Duodenal mucosa (tissue), 2 donors: Measurements from ENCODE around the gene LYPD4.
"Not testable (repeated sequence)": the region's sequence is repeated elsewhere in the genome, so short reads cannot be mapped to it uniquely, and the experiment has no call there.

Experiments used
- H3K27ac ChIP-seq: one replicate; pipeline ENCODE4 v1.7.0; 2013; ENCODE audit warnings: low read depth, low read length
- H3K27me3 ChIP-seq, 2 donors: one replicate each; pipeline ENCODE4 v1.7.0; 2013; ENCODE audit warnings: low read length in 2 of 2, control low read depth in 1 of 2; ENCODE audit not compliant: insufficient read depth in 2 of 2, control insufficient read depth in 1 of 2
- H3K36me3 ChIP-seq, 2 donors: one replicate each; pipeline ENCODE4 v1.7.0; 2013; ENCODE audit warnings: low read length in 2 of 2, control low read depth in 1 of 2; ENCODE audit not compliant: insufficient read depth in 2 of 2, control insufficient read depth in 1 of 2
- H3K4me1 ChIP-seq, 2 donors: one replicate each; pipeline ENCODE4 v1.7.0; 2013; ENCODE audit warnings: low read length in 2 of 2, control low read depth in 1 of 2; ENCODE audit not compliant: insufficient read depth in 2 of 2, control insufficient read depth in 1 of 2
- H3K4me3 ChIP-seq, 2 donors: one replicate each; pipeline ENCODE4 v1.7.0; 2013; ENCODE audit warnings: low read length in 2 of 2, low read depth in 1 of 2
- H3K9ac ChIP-seq, 2 donors: one replicate each; pipeline ENCODE4 v1.7.0; 2013; ENCODE audit warnings: low read length in 2 of 2, low read depth in 1 of 2
- H3K9me3 ChIP-seq, 2 donors: one replicate each; pipeline ENCODE4 v1.7.0; 2013; ENCODE audit warnings: low read length in 2 of 2, control low read depth in 1 of 2; ENCODE audit not compliant: control insufficient read depth in 1 of 2

Gene LYPD4

DNA sequence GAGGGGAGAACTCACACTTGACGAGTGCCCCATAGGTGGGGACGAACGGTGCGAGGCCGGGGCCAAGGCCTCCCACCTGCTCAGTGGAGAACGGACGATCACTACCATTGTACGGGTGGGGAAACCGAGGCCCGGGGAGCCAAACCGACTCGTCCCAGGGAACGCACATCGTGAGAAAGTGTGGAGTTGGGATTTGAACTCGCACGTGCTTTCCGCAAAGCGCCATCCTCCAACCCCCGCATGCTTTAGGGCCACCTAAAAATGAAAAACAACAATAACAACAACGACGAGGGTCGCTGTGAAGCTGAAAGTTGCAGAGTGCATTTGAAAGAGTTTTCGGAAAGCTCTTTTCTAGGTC lies 39.0 kb upstream of the LYPD4 start:
- Histone ChIP-seq H3K27me3 (no peaks in the 10 kb centered on the region), H3K36me3 (peaks cover 0 to 4% of the 10 kb centered on the region in 2 donors), H3K4me1 (peaks cover 34 to 45% of the 10 kb centered on the region in 2 donors), H3K9me3 (no peaks in the 10 kb centered on the region), H3K4me3 (peak overlapping the region; percentile 90 to 95), H3K9ac (peak overlapping the region; percentile 89 to 98), H3K27ac (peak overlapping the region; percentile 46)

DNA sequence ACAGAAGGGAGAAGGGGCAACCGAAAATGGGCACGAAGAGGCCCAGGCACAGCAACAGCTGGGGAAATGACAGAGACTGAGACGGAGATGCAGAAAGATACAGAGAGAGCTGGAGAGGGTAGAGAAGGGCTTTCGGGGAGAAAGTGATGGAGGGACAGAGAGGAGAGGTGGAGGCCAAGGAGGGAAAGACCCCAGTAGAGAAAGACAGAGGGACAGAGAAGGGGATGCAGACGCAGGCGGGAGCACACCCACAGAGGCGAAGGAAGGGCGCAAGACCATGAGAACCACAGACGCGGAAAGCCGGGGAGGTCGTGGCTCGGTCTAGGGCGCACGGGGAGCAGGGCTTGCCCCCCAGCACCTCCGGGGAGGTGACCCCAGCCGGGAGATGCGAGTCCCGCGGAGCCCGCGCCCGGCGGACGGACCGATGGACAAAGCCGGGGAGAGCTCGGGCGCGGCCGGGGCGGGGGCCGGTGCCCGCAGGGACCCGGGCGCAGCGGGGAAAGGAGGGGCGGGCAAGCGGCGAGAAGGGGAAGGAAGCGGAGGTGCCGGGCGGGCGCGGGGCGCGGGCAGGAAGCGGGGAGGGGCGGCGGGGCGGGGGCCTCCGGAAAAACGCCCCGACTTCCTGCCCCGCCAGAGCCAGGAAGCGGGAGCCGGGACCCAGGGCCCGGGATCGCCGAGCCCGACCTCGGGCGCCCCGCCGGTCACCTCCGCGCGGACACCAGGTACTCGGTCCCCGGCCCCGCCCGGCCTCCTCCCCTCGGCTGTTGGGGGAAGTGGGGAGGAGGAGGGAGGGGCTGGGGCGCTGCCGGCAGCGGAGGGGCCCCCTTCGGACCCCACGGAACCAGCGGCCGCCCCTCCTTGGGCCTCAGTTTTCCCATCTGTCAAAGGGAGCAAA lies 38.3 kb upstream of the LYPD4 start, which contains the start of gene ARHGEF1:
Gene ARHGEF1 (plus strand): TSS at position 617 of the 895 bp plus-strand sequence. CDS start 4,899 bp downstream, outside the sequence.
- peak within 1 kb of the TSS; percentile 90 to 95 for H3K4me3 ChIP-seq
- peak within 1 kb of the TSS; percentile 89 to 98 for H3K9ac ChIP-seq
- H3K4me1 ChIP-seq, result peaks cover 29 to 45% of the 10 kb centered on the region in 2 donors
- H3K27me3 ChIP-seq, result no peaks in the 10 kb centered on the region
- H3K9me3 ChIP-seq, result no peaks in the 10 kb centered on the region
- no peaks in the 10 kb centered on the region for H3K36me3 ChIP-seq
- H3K27ac ChIP-seq, result peak within 1 kb of the TSS; percentile 62

DNA sequence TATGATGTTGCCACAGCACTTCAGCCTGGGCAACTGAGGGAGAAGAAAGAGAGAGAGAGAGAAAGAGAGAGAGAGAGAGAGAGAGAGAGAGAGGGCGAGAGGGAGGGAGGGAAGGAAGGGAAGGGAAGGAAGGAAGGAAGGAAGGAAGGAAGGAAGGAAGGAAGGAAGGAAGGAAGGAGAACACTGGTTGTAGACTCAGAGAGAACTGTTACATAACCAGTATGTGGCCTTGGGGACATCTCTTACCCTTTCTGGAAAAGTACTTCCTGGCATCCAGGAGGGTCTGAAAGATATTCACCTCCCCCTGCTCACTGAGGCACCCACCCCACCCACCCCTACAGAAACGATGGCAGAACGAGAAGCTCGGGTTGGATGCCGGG lies 35.8 kb upstream of the LYPD4 start:
- Histone ChIP-seq H3K9ac (no peak overlapping the region), H3K27ac (no peak overlapping the region), H3K27me3 (no peaks in the 10 kb centered on the region), H3K4me1 (peaks cover 15 to 36% of the 10 kb centered on the region in 2 donors), H3K4me3 (no peak overlapping the region), H3K36me3 (no peaks in the 10 kb centered on the region), H3K9me3 (no peaks in the 10 kb centered on the region)

DNA sequence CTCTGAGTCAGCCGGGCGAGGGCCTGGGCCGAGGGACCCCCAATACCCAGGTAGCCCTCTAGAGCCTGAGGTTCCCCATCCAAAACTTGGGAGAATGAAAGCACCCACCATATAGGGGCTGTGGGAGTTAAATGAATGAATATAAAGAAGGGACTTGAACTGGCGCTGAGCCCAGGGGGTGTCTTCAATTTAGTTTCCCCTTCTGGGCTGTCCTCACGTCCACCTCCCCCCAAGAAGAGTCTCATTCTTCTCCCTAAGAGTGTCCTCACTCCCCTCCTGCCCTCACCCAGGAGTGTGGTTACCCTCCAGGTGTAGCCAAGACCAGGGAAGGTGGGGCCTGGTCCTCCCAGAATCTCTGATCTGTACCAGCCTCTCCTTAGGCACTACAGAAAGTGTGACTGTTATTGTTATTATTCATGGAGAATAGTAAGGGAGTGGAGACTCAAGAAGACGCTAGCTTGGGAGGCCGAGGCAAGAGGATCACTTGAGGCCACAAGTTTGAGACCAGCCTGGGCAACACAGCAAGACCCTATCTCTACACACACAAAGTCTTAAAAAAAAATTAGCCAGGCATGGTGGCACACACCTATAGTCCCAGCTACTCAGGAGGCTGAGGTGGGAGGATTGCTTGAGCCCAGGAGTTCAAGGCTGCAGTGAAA lies 35.3 kb upstream of the LYPD4 start:
- no peaks in the 10 kb centered on the region for H3K27me3 ChIP-seq
- no peak overlapping the region for H3K9ac ChIP-seq
- peaks cover 12 to 31% of the 10 kb centered on the region in 2 donors for H3K4me1 ChIP-seq
- no peaks in the 10 kb centered on the region for H3K9me3 ChIP-seq
- H3K4me3 ChIP-seq, result no peak overlapping the region
- H3K27ac ChIP-seq, result no peak overlapping the region
- H3K36me3 ChIP-seq, result no peaks in the 10 kb centered on the region

DNA sequence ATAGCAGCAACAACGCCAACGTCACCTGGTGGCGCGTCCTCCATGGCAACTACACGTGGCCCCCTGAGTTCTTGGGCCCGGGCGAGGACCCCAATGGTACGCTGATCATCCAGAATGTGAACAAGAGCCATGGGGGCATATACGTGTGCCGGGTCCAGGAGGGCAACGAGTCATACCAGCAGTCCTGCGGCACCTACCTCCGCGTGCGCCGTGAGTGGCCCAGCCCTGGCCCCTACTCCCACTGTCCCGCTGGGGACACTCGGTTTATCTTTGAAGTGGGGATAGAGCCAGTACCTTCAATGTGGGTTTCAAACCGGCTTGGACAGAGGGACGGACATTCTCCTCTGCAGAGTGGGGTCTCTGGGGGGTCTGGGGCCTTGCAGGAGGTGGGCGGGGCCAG lies 34.6 kb upstream of the LYPD4 start:
- H3K36me3 ChIP-seq, result no peaks in the 10 kb centered on the region
- H3K9ac ChIP-seq, result no peak overlapping the region
- no peaks in the 10 kb centered on the region for H3K9me3 ChIP-seq
- H3K4me1 ChIP-seq, result peaks cover 12 to 28% of the 10 kb centered on the region in 2 donors
- no peak overlapping the region for H3K4me3 ChIP-seq
- no peaks in the 10 kb centered on the region for H3K27me3 ChIP-seq
- no peak overlapping the region for H3K27ac ChIP-seq

DNA sequence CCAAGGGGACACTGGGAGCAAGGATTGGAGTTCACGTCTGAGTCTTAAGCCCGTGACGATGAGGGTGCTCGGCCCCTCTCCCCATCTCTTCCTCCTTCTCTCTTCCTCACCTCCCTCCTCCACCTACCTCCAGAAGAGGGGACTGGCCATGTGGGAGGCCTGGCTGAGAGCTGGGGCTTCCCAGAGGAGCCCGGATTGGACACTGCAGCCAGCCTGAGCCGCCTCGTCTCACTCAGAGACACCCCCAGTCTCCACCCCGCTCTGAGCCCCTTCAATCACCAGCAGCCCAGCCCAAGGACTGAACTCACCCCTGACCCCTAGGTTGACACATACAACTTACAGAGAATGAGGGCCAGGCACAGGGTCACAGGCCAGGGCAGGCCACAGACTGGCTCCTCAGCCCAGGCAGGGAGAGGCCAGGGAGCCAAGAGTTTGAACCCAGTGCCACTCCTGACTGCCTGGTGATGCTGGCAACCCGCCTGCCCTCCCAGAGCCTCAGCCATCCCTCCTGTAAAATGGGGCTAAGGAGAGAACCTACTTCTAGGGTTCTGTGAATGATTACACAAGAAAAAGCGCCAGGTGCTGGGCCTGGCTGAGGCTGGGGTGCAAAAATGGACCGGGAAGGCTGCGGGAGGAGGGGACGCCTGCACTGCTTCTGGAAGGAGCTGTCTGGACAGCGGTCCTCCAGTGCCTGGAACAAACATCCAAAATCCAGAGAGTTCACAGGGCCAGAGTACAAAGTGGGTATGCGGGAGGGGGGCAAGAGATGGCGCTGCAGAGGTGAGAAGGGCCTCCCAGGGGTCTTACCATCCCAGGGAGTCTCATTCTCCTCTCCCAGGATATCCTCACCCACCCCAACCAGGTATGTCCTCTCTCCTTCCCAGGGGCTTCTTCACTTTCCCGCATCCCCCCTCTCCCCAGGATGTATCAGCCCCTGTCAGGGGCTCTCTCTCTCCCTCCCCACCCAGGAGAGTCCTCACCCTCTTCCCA lies 33.7 kb upstream of the LYPD4 start:
- Histone ChIP-seq H3K27ac (no peak overlapping the region), H3K4me3 (no peak overlapping the region), H3K9ac (no peak overlapping the region)

DNA sequence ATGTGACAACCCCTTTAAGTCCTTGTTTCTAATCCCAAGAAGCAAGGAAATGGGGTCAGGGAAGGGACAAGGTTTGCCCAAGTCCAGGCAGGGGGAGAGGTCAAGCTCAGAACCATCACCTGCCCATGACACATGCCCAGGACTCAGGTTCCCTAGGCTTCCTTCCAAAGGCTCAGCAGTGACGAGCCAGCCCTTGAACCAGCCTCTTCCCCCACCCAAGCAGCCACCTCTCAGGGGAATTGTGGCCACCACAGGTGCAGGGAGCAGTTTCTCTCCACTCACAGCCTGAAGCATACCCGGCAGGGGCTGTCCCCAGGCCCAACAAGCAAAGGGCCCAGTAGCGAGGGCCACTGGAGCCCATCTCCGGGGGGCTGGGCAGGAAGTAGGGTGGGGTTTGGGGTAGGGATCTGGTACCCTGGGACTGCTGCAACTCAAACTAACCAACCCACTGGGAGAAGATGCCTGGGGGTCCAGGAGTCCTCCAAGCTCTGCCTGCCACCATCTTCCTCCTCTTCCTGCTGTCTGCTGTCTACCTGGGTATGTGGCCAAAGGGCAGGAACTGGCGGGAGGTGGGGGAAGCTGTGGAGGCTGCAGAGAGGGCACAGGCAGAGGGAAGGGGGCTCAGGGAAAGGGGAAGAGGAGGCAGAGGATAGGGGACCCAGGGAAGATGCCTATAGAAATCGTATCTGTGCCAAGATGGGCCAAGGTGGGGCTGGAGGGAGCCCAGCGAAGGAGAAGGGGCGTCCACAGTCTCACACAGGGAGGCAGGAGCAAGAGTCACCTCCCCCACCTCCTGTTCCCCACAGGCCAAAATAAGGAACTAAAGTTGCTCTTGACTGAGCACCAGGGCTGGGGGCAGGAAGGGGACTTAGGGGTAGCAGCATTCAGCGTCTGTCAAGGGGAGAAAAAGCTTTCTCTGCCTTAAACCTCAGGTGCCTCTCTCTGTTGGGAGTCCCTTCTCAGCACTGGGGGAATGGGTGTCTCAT lies 32.7 kb upstream of the LYPD4 start, which contains the start of gene CD79A:
Gene CD79A (plus strand): TSS at position 433 of the 986 bp plus-strand sequence. CDS start 26 bp downstream, at position 459.
- Histone ChIP-seq H3K36me3 (peaks cover 0 to 4% of the 10 kb centered on the region in 2 donors), H3K9ac (no peak within 1 kb of the TSS), H3K4me3 (peak within 1 kb of the TSS; percentile 28 to 35), H3K9me3 (no peaks in the 10 kb centered on the region), H3K27me3 (no peaks in the 10 kb centered on the region), H3K4me1 (peaks cover 12 to 34% of the 10 kb centered on the region in 2 donors), H3K27ac (peak within 1 kb of the TSS; percentile 42)

More for the DNA sequence above, 33.7 kb upstream of the LYPD4 start:
- Histone ChIP-seq H3K27me3 (no peaks in the 10 kb centered on the region), H3K36me3 (no peaks in the 10 kb centered on the region), H3K9me3 (no peaks in the 10 kb centered on the region), H3K4me1 (peaks cover 8 to 25% of the 10 kb centered on the region in 2 donors)

DNA sequence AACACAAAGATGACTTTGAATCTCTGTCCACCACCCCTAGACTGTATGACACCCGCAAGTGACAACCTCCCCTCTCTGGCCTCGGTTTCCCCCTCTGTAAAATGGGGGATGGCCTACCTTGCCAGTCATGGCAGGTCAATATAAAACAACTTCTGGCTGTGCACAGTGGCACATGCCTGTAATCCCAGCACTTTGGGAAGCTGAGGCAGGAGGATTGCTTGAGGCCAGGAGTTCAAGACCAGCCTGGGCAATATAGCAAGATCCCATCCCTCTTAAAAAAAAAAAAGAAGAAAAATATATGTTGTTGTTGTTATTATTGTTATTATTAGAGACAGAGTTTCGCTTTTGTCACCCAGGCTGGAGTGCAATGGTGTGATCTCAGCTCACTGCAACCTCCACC lies 31.5 kb upstream of the LYPD4 start:
- not testable (repeated sequence) for H3K27me3 ChIP-seq, H3K4me3 ChIP-seq, H3K9me3 ChIP-seq, H3K9ac ChIP-seq
- H3K27ac ChIP-seq, result peak overlapping the region; percentile 41
- peaks cover 16 to 44% of the 10 kb centered on the region in 2 donors for H3K4me1 ChIP-seq
- peaks cover 0 to 14% of the 10 kb centered on the region in 2 donors for H3K36me3 ChIP-seq
